Ammon's horn (tissue), 1 donor: ENCODE measurements around the gene TASP1.

Experiments
- DNase-seq: peaks from one replicate; pipeline ENCODE4 v3.0.0-alpha.2; 2016; ENCODE audit warnings: low spot score

Gene TASP1

DNA sequence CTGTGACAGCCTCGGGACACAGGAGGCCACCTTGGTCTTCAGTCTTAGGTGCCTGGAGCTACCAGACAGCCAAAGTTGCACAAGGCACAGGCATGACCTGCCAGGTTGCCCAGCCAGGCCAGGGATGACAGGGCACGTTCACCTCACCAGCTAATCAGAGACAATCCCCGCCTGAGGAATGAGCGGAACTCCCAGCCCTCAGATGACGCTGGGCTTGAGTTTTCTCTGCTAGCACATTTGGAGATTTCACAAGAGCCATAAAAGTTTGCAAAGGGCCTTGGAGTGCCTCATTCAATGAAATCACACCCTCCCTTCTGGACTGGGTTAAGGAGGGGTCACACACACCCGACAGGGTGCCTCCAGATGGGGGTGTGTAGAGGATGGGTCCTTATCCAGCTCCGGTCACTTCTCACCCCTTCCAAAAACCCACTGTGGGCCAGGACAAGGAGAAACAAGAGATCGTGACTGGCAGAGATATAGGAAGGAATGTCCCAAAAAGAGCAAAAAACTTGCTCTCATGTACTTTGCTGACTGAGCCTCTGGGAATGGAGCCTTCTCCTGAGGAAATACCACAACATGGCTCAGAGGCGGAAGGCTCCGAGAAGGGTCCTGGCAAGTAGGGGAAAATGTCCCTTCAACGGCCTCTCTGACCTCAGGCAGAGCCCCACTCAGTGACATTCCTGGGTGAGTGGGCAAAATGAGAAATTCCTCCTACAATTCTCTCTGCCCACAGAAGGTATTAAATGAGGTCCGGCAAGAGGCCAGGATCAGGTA lies 296.1 kb downstream of the TASP1 start:
- no peak for DNase-seq

DNA sequence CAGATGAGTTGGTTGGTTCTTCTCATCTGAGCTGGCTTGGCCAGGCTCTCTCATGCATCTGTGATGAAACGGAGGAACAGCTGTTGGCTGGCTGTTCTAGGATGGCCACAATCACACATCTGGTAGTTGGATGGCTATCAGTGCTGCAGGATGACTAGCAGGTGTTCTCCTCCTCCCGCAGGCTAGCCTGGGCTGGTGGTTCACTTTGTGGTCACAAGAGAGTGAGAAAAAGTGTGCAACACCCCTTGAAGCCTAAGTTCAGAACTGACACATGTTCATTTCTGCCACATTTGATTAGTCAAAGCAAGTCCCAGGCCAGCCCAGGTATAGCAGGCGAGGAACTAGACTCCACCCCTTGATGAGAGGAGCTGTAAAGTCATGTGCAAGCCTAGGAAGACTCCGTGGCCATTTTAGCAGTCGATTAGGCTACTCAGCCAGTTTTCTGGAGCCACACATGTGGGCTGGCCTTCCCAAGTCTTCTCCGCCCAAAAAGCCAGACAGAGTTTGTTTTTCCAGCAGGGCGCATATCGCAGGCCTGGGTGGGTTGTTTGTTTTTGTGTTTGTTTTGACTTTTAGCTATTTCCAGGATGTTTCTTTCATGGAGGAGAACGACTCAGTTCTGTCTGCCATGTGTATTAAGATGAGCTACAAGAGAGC lies 296.9 kb downstream of the TASP1 start:
- DNase-seq: no peak

- no peak for DNase-seq
These were observed 298.6 kb downstream of the TASP1 start for GRCh38 chr20:13340088-13340487.
